H9 (cell line): ENCODE data around the gene KIAA0930. TPM values are rescaled to one million over a fixed set of nuclear protein-coding genes. Genes with fewer than 3 reads are reported as not detected.

Source experiments
- DNase-seq: peaks from one replicate; pipeline ENCODE4 v3.0.0-alpha.2; 2017
- H2AFZ ChIP-seq: one replicate; pipeline ENCODE4 v1.6.1; 2013; ENCODE audit warnings: mild to moderate bottlenecking, low read length, control low read depth, moderate library complexity
- H2AK5ac ChIP-seq: 2 replicates; pipeline ENCODE4 v1.6.1; 2013; ENCODE audit warnings: low read length, control low read depth, mixed read lengths; ENCODE audit not compliant: insufficient read length
- H2BK120ac ChIP-seq: one replicate; pipeline ENCODE4 v1.6.1; 2013; ENCODE audit warnings: low read depth, mild to moderate bottlenecking, low read length, control low read depth, inconsistent platforms; ENCODE audit not compliant: poor library complexity, severe bottlenecking
- H2BK12ac ChIP-seq: 2 replicates; pipeline ENCODE4 v1.6.1; 2013; ENCODE audit warnings: low read length, control low read depth, mixed read lengths, low read depth; ENCODE audit not compliant: insufficient read length
- H2BK15ac ChIP-seq: 2 replicates; pipeline ENCODE4 v1.6.1; 2013; ENCODE audit warnings: low read depth, low read length, control low read depth
- H2BK20ac ChIP-seq: one replicate; pipeline ENCODE4 v1.6.1; 2013; ENCODE audit warnings: low read depth, mild to moderate bottlenecking, low read length, control low read depth, inconsistent platforms; ENCODE audit not compliant: poor library complexity, severe bottlenecking
- H2BK5ac ChIP-seq: 2 replicates; pipeline ENCODE4 v1.6.1; 2013; ENCODE audit warnings: low read length, control low read depth, mixed read lengths; ENCODE audit not compliant: insufficient read length
- H3K14ac ChIP-seq: 2 replicates; pipeline ENCODE4 v1.6.1; 2013; ENCODE audit warnings: low read length, control low read depth; ENCODE audit not compliant: insufficient read depth
- H3K18ac ChIP-seq: 2 replicates; pipeline ENCODE4 v1.6.1; 2013; ENCODE audit warnings: low read depth, mild to moderate bottlenecking, mixed read lengths, low read length, control low read depth; ENCODE audit not compliant: insufficient read length
- H3K23ac ChIP-seq: 2 replicates; pipeline ENCODE4 v1.6.1; 2013; ENCODE audit warnings: low read length, control low read depth, mixed read lengths, low read depth; ENCODE audit not compliant: insufficient read length
- H3K23me2 ChIP-seq: 2 replicates; pipeline ENCODE4 v1.6.1; 2013; ENCODE audit warnings: low read depth, mild to moderate bottlenecking, mixed read lengths, low read length, control low read depth; ENCODE audit not compliant: insufficient read length, poor library complexity, severe bottlenecking
- H3K27ac ChIP-seq: 2 replicates; pipeline ENCODE4 v1.5.1; 2013; ENCODE audit warnings: low read length, control low read depth, mixed read lengths, low read depth; ENCODE audit not compliant: insufficient read length
- H3K27me3 ChIP-seq: 2 replicates; pipeline ENCODE4 v1.6.1; 2013; ENCODE audit warnings: low read length, control low read depth, inconsistent platforms; ENCODE audit not compliant: insufficient read depth
- H3K4ac ChIP-seq: 2 replicates; pipeline ENCODE4 v1.6.1; 2013; ENCODE audit warnings: low read depth, mild to moderate bottlenecking, control low read depth, inconsistent platforms, low read length, moderate library complexity
- H3K4me1 ChIP-seq: 2 replicates; pipeline ENCODE4 v1.6.1; 2013; ENCODE audit warnings: low read length, control low read depth, inconsistent platforms; ENCODE audit not compliant: insufficient read depth
- H3K4me2 ChIP-seq: 2 replicates; pipeline ENCODE4 v1.6.1; 2013; ENCODE audit warnings: low read length, control low read depth, mixed read lengths; ENCODE audit not compliant: insufficient read length, insufficient read depth
- H3K56ac ChIP-seq: 2 replicates; pipeline ENCODE4 v1.6.1; 2013; ENCODE audit warnings: low read depth, mild to moderate bottlenecking, mixed read lengths, low read length, control low read depth; ENCODE audit not compliant: insufficient read length
- H3K79me1 ChIP-seq: 2 replicates; pipeline ENCODE4 v1.6.1; 2013; ENCODE audit warnings: low read depth, mild to moderate bottlenecking, moderate library complexity, low read length, control low read depth, inconsistent platforms; ENCODE audit not compliant: insufficient read depth, poor library complexity, severe bottlenecking
- H3K79me2 ChIP-seq: 2 replicates; pipeline ENCODE4 v1.6.1; 2013; ENCODE audit warnings: low read length, control low read depth, inconsistent platforms; ENCODE audit not compliant: insufficient read depth
- H3K9ac ChIP-seq: 2 replicates; pipeline ENCODE4 v1.6.1; 2013; ENCODE audit warnings: low read length, control low read depth, mixed read lengths; ENCODE audit not compliant: insufficient read length; ENCODE audit errors: extremely low read depth
- H3K9me3 ChIP-seq: one replicate; pipeline ENCODE4 v1.6.1; 2013; ENCODE audit warnings: low read depth, low read length, inconsistent platforms; ENCODE audit not compliant: control insufficient read depth
- H3T11ph ChIP-seq: one replicate; pipeline ENCODE4 v1.6.1; 2013; ENCODE audit warnings: mild to moderate bottlenecking, low read length, control low read depth, inconsistent platforms
- H4K20me1 ChIP-seq: one replicate; pipeline ENCODE4 v1.6.1; 2013; ENCODE audit not compliant: control insufficient read depth, insufficient read length, insufficient read depth
- H4K5ac ChIP-seq: 2 replicates; pipeline ENCODE4 v1.6.1; 2013; ENCODE audit warnings: low read depth, mild to moderate bottlenecking, mixed read lengths, low read length, control low read depth; ENCODE audit not compliant: insufficient read length
- H4K8ac ChIP-seq: replicated peaks from 2 replicates; pipeline ENCODE4 v1.6.1; 2013; ENCODE audit warnings: low read length, control low read depth, mixed read lengths, low read depth; ENCODE audit not compliant: insufficient read length
- H4K91ac ChIP-seq: 2 replicates; pipeline ENCODE4 v1.6.1; 2013; ENCODE audit warnings: low read depth, mild to moderate bottlenecking, moderate library complexity, mixed read lengths, low read length, control low read depth; ENCODE audit not compliant: insufficient read length
- H3K27ac Mint-ChIP-seq, 3 experiments: 2 replicates in 2 of 3; 3 replicates in 1 of 3; pipeline ENCODE4 v1.8.0; 2020 to 2021; ENCODE audit warnings: mixed read lengths in 3 of 3, mild to moderate bottlenecking in 1 of 3, moderate library complexity in 1 of 3
- H3K27me3 Mint-ChIP-seq: 2 replicates; pipeline ENCODE4 v1.8.0; 2021; ENCODE audit warnings: low read depth, mild to moderate bottlenecking, moderate library complexity, mixed read lengths
- H3K36me3 Mint-ChIP-seq, 3 experiments: 2 replicates in 2 of 3; 3 replicates in 1 of 3; pipeline ENCODE4 v1.8.0; 2020 to 2021; ENCODE audit warnings: low read depth in 3 of 3, mixed read lengths in 3 of 3; ENCODE audit not compliant: insufficient read depth in 1 of 3
- H3K4me1 Mint-ChIP-seq, 2 experiments: 2 replicates each; pipeline ENCODE4 v1.8.0; 2020; ENCODE audit warnings: mixed read lengths in 2 of 2
- H3K4me3 Mint-ChIP-seq, 2 experiments: 2 replicates in 1 of 2; 3 replicates in 1 of 2; pipeline ENCODE4 v1.8.0; 2020 to 2021; ENCODE audit warnings: mild to moderate bottlenecking in 2 of 2, mixed read lengths in 2 of 2, moderate library complexity in 1 of 2
- H3K9me3 Mint-ChIP-seq, 2 experiments: 2 replicates in 1 of 2; 3 replicates in 1 of 2; pipeline ENCODE4 v1.8.0; 2020; ENCODE audit warnings: mild to moderate bottlenecking in 2 of 2, mixed read lengths in 2 of 2, moderate library complexity in 1 of 2
- WGBS: extraction: QIAGEN DNeasy Blood & Tissue Kit; methylation state at CpG from one replicate; pipeline ENCODE4 v1.1.7; 2013; ENCODE audit warnings: missing lambda C conversion rate, low lambda C conversion rate, mixed read lengths; ENCODE audit not compliant: insufficient read length; ENCODE audit errors: extremely low coverage; 5-methylcytosine and 5-hydroxymethylcytosine counted together
- total RNA-seq: library from RNA; stranded (reverse); gene quantifications from 2 replicates; pipeline ENCODE4 v1.2.1, GENCODE V29; 2021
- TF ChIP-seq, protein P1 (sequence below): fragments of 200-600 bp; sonication (generic); conservative IDR thresholded peaks from 3 replicates; pipeline ENCODE4 v1.8.0; 2021; ENCODE audit warnings: antibody characterized with exemption, mild to moderate bottlenecking

KIAA0930 gene
- total RNA-seq, 1 experiment from 2014 or later: 46.2 TPM

DNA sequence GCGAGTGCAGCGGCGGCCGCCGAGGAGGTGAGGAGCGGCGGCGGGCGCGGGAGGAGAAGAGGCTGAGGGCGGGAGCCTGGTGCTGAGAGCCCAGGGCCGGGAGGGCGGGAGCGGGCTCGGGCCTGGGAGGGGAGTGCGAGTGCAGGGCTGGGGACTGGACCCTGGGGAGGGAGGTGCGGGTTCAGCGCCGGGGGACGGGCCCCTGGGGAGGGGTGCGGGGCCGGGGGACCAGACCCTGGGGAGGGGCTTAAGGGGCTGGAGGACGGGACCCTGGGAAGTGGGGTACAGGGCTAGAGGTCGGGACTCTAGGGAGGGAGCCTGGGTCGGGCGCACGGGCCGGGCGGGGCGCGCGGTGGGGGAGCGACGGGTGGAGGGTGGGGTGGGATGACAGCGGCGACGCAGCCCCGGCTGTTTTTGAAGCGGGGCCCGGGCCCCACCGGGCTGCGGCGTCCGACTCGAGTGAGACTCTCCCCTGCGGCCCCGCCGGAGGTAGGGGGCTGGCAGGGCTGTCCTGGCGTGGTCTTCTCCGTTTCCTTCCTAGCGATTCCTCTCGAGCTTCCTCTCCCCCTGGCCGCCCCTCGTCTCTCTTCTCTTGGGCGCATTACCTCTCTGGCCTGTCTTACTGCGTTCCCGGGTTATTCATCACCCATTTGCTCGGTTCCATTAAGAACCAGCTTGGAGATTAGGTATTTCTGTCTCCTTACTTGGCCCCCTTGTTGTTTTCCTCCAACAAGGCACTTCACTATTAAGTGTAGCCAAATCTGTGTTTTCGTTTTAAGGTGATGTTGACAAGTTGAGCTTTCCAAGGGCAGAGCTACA lies 76.2 kb downstream of the KIAA0930 start:
- H3K4me1 Mint-ChIP-seq: peaks cover 25 to 40% of the 10 kb centered on the region in 2 experiments
- H3K79me2 ChIP-seq: peaks cover 18% of the 10 kb centered on the region
- H3K4me2 ChIP-seq: peak overlapping the region; percentile 99
- H3K27me3 ChIP-seq: no peaks in the 10 kb centered on the region
- no peak overlapping the region for H4K91ac ChIP-seq
- no peak overlapping the region for H3K23ac ChIP-seq
- no peak overlapping the region for H2BK12ac ChIP-seq
- peak overlapping the region; percentile 88 to 99 for H3K4me3 Mint-ChIP-seq
- peaks cover 9% of the 10 kb centered on the region for H3K79me1 ChIP-seq
- no peaks in the 10 kb centered on the region for H3K9me3 Mint-ChIP-seq
- no peak overlapping the region for H2BK5ac ChIP-seq
- no CpG with 5 or more reads among the region's 59 CpGs for WGBS
- no peak for DNase-seq
- H3K56ac ChIP-seq: no peak overlapping the region
- no peak overlapping the region for H3T11ph ChIP-seq
- H3K27ac Mint-ChIP-seq: peak overlapping the region; percentile 57 to 89 (median 72); a peak in 4 of 7 replicates
- H2AFZ ChIP-seq: no peak overlapping the region
- H3K4ac ChIP-seq: no peak overlapping the region
- TF ChIP-seq, protein P1, sequence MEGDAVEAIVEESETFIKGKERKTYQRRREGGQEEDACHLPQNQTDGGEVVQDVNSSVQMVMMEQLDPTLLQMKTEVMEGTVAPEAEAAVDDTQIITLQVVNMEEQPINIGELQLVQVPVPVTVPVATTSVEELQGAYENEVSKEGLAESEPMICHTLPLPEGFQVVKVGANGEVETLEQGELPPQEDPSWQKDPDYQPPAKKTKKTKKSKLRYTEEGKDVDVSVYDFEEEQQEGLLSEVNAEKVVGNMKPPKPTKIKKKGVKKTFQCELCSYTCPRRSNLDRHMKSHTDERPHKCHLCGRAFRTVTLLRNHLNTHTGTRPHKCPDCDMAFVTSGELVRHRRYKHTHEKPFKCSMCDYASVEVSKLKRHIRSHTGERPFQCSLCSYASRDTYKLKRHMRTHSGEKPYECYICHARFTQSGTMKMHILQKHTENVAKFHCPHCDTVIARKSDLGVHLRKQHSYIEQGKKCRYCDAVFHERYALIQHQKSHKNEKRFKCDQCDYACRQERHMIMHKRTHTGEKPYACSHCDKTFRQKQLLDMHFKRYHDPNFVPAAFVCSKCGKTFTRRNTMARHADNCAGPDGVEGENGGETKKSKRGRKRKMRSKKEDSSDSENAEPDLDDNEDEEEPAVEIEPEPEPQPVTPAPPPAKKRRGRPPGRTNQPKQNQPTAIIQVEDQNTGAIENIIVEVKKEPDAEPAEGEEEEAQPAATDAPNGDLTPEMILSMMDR: no peak
- H2BK20ac ChIP-seq: no peak overlapping the region
- H2BK15ac ChIP-seq: no peak overlapping the region
- no peaks in the 10 kb centered on the region for H4K20me1 ChIP-seq
- no peaks in the 10 kb centered on the region; the same call in none of the 2 replicates for H3K4me1 ChIP-seq
- H3K18ac ChIP-seq: no peak overlapping the region
- no peak overlapping the region for H3K27ac ChIP-seq
- H3K23me2 ChIP-seq: peaks cover 15% of the 10 kb centered on the region
- peak overlapping the region; percentile 66 for H3K14ac ChIP-seq
- no peaks in the 10 kb centered on the region for H3K27me3 Mint-ChIP-seq
- H2AK5ac ChIP-seq: no peak overlapping the region
- no peak overlapping the region for H4K5ac ChIP-seq
- no peak overlapping the region for H2BK120ac ChIP-seq
- H3K9ac ChIP-seq: peak overlapping the region; percentile 77
- no peak overlapping the region for H4K8ac ChIP-seq
- no peaks in the 10 kb centered on the region for H3K9me3 ChIP-seq
- peaks cover 14 to 27% (median 26%) of the 10 kb centered on the region in 3 experiments for H3K36me3 Mint-ChIP-seq
